ENCODE data around the gene LRRC71. TPM values are rescaled to one million over a fixed set of nuclear protein-coding genes. Genes with fewer than 3 reads are reported as not detected.
A peak's percentile ranks its signal among the peaks of the same experiment; 100 is the strongest.

Gene LRRC71
- total and polyA plus RNA-seq, 2 of the 8 experiments (the other 6 are each of a cell fraction or from before 2014, with no cell fraction given): 0.05 TPM; not detected in 1

DNA sequence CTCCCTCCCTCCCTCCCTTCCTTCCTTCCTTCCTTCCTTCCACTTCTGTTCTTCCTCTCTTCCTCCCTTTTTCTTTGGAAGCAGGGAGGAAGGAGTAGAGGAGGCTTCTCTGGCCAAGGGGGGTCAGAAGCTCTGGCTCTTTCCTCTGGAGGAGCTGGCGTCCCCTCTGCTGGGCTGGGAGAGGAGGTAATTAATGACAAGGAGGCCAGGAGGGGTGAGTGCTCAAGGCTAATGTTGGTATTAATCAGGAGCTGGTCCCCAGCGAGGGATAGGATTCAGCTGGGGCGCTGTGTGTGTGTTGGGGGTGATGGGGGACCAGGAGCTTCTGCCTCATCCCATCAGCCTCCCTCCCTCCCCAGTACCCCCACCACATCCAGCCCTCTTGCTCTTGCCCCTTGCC, 33.1 kb upstream of the LRRC71 start:
- Histone ChIP-seq H2BK12ac (ENCODE audit: low read depth, low read length) (0 out of 2 replicates have a peak overlapping the region, but pooled peaks have one; percentile 18), H3K14ac (ENCODE audit: insufficient read length) (no peak overlapping the region), H3K9ac (replicated peaks in 1 of 4; ENCODE audit: extremely low read depth in 1 of 4, low read depth in 3 of 4, low read length in 3 of 4) (no peak overlapping the region), H3K9me3 (ENCODE audit: insufficient read depth in 2 of 2, low read depth in 1 of 2, low read length in 1 of 2) (no peaks in the 10 kb centered on the region), H4K5ac (ENCODE audit: insufficient read length, low read depth, low read length) (no peak overlapping the region), H2AFZ (ENCODE audit: low read length) (no peak overlapping the region), H3K4me3 (ENCODE audit: extremely low read depth in 1 of 4, insufficient read depth in 2 of 4, low read depth in 3 of 4, low read length in 4 of 4) (peak overlapping the region in 2 of 4 experiments; percentile 12 to 39; a peak in 3 of 8 replicates), H3K79me2 (ENCODE audit: control insufficient read depth in 1 of 2, insufficient read depth in 2 of 2, low read length in 2 of 2) (no peaks in the 10 kb centered on the region), H3K79me1 (ENCODE audit: low read depth, low read length) (no peaks in the 10 kb centered on the region), H3K4me2 (ENCODE audit: insufficient read depth in 1 of 2, low read depth in 2 of 2, low read length in 2 of 2) (peak overlapping the region; percentile 46 to 54), H2BK15ac (ENCODE audit: low read length) (no peak overlapping the region), H2BK20ac (ENCODE audit: low read length) (no peak overlapping the region), H2BK120ac (replicated peaks; ENCODE audit: low read depth, low read length) (no peak overlapping the region), H4K20me1 (replicated peaks in 1 of 2; ENCODE audit: control insufficient read depth in 1 of 2, insufficient read depth in 2 of 2, low read length in 2 of 2) (no peaks in the 10 kb centered on the region), H3K23me2 (ENCODE audit: low read depth, low read length) (peaks cover 4% of the 10 kb centered on the region; the same call in 1 of the 2 replicates), H3K18ac (ENCODE audit: extremely low read depth, low read length) (0 out of 2 replicates have a peak overlapping the region, but pooled peaks have one; percentile 26), H4K8ac (ENCODE audit: extremely low read depth, insufficient read depth, low read length) (no peak overlapping the region), H2AK5ac (ENCODE audit: low read depth, low read length) (no peak overlapping the region), H3K36me3 (ENCODE audit: control insufficient read depth in 2 of 4, insufficient read depth in 4 of 4, low read length in 3 of 4) (no peaks in the 10 kb centered on the region), H3K23ac (ENCODE audit: insufficient read length) (no peak overlapping the region), H3K56ac (replicated peaks; ENCODE audit: insufficient read length, low read depth, low read length) (no peak overlapping the region), H2BK5ac (ENCODE audit: low read depth, low read length) (no peak overlapping the region), H3K27ac (ENCODE audit: low read depth, low read length) (no peak overlapping the region), H4K91ac (replicated peaks; ENCODE audit: insufficient read length, low read length) (no peak overlapping the region), H3K27me3 (replicated peaks in 1 of 4; ENCODE audit: control insufficient read depth in 3 of 4, extremely low read depth in 1 of 4, insufficient read depth in 3 of 4, low read length in 3 of 4) (peaks cover 2 to 41% (median 36%) of the 10 kb centered on the region in 4 experiments), H3K4ac (replicated peaks; ENCODE audit: insufficient read length, low read depth, low read length) (no peak overlapping the region), H3K4me1 (replicated peaks in 1 of 4; ENCODE audit: control insufficient read depth in 3 of 4, insufficient read depth in 4 of 4, low read length in 3 of 4) (peaks cover 8 to 37% (median 17%) of the 10 kb centered on the region in 4 experiments)
- DNase-seq (ENCODE audit: low read depth in 1 of 2, low spot score in 2 of 2): no peak
- no peak for TF ChIP-seq RFX5 (IDR thresholded peaks at IDR 0.05; ENCODE audit: borderline replicate concordance, low read depth, low read length)
- no peak for TF ChIP-seq CBX8 (IDR thresholded peaks at IDR 0.05; ENCODE audit: borderline replicate concordance, low read depth, low read length)
- CTCF ChIA-PET (ENCODE audit: partially characterized antibody): interaction anchor here (0.6 to 31.4 kb wide), 17 partner anchors 10 to 344 kb away, joined by 3 to 719 read pairs (median 6); partner anchors contain the start of genes INSRR, LRRC71 and NTRK1
- WGBS, 2 experiments (ENCODE audit: extremely low coverage in 1 of 2, insufficient coverage in 1 of 2, insufficient read length in 1 of 2, insufficient replicate concordance in 2 of 2, low coverage in 1 of 2, low lambda C conversion rate in 2 of 2, missing lambda C conversion rate in 1 of 2): 21% methylated on average over 2 of the region's 3 CpGs; no CpG with 5 or more reads in 1 of the 2 experiments
- no peak for FAIRE-seq
- POLR2A ChIA-PET (ENCODE audit: partially characterized antibody): interaction anchor here (0.6 to 2.0 kb wide), 11 partner anchors 10 to 194 kb away, joined by 3 to 10 read pairs (median 4); partner anchors contain the start of genes ISG20L2 and METTL25B
